ENCODE measurements around the gene PLPP1.
"Not testable (repeated sequence)": the region's sequence is repeated elsewhere in the genome, so short reads cannot be mapped to it uniquely, and the experiment has no call there.

Gene PLPP1

DNA sequence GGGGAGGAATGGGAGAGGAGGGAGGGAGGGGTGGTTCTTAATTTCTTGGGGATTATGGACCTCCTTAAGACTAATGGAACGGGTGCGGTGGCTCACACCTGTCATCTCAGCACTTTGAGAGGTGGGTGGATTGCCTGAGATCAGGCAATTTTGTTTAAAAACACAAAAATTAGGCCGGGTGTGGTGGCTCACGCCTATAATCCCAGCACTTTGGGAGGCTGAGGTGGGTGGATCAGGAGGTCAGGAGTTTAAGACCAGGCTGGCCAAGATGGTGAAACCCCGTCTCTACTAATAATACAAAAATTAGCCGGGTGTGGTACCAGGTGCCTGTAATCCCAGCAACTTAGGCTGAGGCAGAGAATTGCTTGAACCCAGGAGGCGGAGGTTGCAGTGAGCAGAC is 30.8 kb downstream of the PLPP1 start:
- not testable (repeated sequence) for DNase-seq (ENCODE audit: low spot score)

DNA sequence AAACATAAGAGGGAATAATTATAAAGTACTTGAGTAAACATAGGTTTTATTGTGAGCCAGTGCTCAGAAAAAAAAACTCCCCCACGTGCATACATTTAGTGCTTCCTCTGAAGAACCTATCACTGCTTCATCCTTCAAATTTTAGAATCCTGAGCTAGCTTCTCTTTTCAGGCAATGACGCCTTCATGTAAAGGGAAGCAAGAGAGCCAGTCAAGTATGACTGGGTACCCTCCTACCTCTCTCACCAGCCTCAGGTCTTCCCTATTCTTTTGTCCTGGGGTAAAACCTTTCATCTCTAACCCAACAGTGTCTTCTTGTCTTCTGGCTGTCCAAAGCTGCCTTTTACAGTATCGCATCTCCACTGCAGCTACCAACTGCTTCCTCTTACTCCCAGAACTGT is 32.0 kb downstream of the PLPP1 start:
- no peak for DNase-seq (ENCODE audit: low spot score)

GRCh38 chr5:55498457-55498856 is 36.3 kb downstream of the PLPP1 start:
- DNase-seq (ENCODE audit: low spot score), result no peak

DNA sequence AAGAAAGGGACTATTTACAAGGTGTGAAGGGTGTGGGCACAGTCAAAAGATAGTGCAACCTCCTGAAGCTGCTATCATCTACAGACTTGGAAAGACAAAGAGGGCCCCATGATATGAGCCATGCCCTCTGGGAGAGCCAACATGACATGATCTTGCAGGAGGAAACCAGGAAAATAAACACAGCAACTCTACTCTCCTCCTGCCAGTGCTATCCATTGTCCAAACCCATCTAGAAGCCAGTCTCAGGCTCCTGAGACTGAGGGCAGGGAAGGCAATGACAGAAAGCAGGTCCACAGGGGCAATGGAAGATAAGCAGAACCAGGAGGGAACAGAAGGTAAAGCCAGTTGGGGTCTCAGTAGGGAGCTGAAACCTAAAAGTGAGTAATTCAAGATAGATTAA is 37.1 kb downstream of the PLPP1 start:
- DNase-seq (ENCODE audit: low spot score), result no peak

DNA sequence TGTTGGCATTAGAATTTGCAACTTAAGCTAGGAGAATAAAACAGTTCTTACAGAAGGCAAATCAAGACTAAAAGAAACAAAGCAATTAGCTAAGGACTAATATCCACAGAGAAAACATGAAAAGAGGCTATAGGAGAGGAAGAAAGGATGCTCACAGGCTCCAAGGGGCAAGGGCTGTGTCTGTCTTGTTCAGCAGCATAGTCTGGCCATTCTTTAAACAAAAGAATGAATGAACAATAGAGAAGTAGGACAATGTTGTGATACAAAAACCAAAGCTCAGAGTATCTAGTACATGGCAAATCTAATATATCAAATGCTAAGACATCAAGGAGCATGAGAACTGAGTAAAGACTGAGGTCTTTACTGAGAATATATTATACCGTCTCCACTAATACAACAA is 39.5 kb downstream of the PLPP1 start:
- DNase-seq (ENCODE audit: low spot score), result no peak

GRCh38 chr5:55492449-55492848 is 42.3 kb downstream of the PLPP1 start:
- no peak for DNase-seq (ENCODE audit: low spot score)

GRCh38 chr5:55485073-55485472 is 49.7 kb downstream of the PLPP1 start:
- DNase-seq (ENCODE audit: low spot score), result no peak

GRCh38 chr5:55484531-55484930 is 50.2 kb downstream of the PLPP1 start:
- DNase-seq (ENCODE audit: low spot score), result no peak

DNA sequence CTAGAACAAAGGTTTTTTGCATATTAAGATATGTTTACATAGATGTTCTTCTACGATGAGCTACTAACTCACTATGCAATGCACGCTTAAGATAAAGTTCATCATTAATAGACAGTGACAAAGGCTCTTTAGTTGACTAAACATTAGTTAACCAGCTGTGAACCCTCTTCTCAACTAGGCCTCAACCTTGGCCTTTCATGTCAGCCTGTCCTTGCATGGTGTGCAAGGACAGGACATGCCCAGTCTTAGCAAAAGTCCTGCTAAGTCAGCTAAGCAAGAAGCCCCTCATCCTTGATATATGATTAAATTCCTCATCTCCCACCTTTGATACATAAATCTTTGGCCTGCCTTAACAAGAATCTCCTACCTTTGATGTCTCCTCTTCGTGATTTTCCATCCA is 50.9 kb downstream of the PLPP1 start:
- no peak for DNase-seq (ENCODE audit: low spot score)

DNA sequence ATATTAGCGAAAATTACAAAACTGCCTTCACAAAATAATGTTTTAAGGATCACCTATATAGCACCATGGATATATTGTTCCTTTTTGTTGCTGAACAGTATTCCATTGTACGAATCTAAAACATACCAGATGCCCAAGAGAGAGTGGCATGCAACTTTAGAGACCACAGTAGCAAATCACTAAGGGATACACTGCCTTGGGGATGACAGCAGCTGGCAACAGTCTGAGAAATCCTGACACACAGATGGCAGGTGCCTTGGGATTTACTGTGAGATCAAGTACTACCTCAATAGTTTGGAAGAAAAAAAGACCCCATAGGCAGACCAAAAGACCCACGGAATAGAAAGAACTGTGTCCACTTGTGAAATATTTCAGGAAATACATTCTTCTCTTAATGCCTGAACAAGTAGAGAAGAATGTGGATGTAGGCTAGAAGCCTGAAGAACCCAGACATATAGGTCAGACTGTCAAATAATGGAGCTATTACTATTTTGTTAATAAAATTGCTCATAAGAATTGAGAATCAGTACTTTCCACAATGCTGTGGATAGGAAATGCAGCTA is 53.4 kb downstream of the PLPP1 start:
- no peak for DNase-seq (ENCODE audit: low spot score)

DNA sequence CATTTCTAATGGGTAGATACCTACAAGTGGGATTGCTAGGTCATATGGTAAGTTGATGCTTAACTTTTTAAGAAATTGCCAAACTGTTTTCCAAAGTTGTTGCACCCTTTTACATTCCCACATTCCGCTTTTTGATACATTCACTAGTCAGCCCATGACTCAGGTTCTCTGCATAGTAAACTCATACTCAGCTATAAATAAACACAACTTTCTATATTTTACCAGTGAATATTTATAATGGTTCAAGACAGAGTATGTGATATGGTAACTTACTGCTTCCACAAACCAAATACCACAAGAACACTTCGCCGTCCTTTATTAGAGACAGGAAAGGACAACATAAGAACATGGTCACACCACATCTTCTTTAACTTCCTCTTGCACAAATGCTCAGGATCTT is 54.0 kb downstream of the PLPP1 start:
- no peak for DNase-seq (ENCODE audit: low spot score)

GRCh38 chr5:55472642-55473041 is 62.1 kb downstream of the PLPP1 start:
- DNase-seq (ENCODE audit: low spot score), result no peak

DNA sequence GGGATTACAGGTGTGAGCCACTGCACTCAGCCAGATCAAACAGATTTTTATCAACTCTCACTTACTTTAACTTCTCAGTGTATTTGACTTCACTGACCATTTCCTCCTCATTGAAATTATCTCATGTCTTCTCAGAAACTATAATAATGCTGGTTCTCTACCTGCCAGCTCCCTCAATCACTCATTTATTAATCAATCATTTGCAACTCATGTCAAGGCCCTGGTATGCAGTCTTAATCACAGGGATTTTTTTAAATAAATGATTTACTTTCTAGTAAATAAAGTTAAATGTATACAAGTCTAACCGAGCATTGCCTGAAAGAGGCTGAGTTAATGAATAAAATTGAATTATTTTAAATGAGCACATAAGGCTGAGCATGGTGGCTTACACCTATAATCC is 63.3 kb downstream of the PLPP1 start:
- no peak for DNase-seq (ENCODE audit: low spot score)

DNA sequence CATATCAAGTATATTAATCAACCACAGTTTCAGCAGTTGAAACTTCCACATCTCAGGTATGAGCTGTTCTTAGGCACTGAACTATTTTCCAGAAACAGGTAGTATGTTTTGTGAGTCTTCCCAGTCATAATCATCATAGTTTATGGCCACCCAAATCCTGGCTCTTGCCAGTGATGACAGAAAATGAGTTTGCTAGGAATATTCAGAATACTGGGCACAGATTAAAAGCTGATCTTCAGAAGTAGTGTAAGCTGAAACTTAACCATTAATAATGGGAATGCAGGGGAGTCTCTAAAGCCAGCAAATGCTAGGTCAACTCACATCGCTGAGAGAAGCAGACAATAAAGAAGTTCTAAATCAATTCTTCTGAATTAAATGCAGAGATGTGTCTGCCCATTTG is 64.5 kb downstream of the PLPP1 start:
- no peak for DNase-seq (ENCODE audit: low spot score)

GRCh38 chr5:55469839-55470238 is 64.9 kb downstream of the PLPP1 start:
- DNase-seq (ENCODE audit: low spot score), result no peak

GRCh38 chr5:55467862-55468551 is 66.8 kb downstream of the PLPP1 start:
- no peak for DNase-seq (ENCODE audit: low spot score)

DNA sequence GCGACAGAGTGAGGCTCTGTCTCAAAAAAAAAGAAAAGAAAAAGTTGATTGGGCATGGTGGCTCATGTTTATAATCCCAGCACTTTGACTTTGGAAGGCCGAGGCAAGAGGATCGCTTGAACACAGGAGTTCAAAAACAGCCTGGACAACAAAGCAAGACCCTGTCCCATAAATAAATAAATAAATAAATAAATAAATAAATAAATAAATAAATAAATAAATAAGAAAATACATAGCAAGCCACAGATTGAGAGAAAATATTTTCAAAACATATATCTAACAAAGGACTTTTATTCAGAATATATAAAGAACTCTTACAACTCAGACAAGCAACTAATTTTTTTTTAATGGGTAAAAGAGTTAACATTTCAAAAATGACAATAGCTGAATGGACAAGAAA is 71.2 kb downstream of the PLPP1 start:
- DNase-seq (ENCODE audit: low spot score), result no peak

- no peak for DNase-seq (ENCODE audit: low spot score)
Observed at GRCh38 chr5:55459572-55459971, 75.2 kb downstream of the PLPP1 start.

GRCh38 chr5:55456216-55456895 is 78.4 kb downstream of the PLPP1 start:
- no peak for DNase-seq (ENCODE audit: low spot score)

GRCh38 chr5:55454282-55454681 is 80.5 kb downstream of the PLPP1 start:
- DNase-seq (ENCODE audit: low spot score), result no peak

- no peak for DNase-seq (ENCODE audit: low spot score)
Observed at GRCh38 chr5:55453211-55453610, 81.6 kb downstream of the PLPP1 start.

- DNase-seq (ENCODE audit: low spot score), result no peak
Observed at GRCh38 chr5:55451976-55452375, 82.8 kb downstream of the PLPP1 start.

DNA sequence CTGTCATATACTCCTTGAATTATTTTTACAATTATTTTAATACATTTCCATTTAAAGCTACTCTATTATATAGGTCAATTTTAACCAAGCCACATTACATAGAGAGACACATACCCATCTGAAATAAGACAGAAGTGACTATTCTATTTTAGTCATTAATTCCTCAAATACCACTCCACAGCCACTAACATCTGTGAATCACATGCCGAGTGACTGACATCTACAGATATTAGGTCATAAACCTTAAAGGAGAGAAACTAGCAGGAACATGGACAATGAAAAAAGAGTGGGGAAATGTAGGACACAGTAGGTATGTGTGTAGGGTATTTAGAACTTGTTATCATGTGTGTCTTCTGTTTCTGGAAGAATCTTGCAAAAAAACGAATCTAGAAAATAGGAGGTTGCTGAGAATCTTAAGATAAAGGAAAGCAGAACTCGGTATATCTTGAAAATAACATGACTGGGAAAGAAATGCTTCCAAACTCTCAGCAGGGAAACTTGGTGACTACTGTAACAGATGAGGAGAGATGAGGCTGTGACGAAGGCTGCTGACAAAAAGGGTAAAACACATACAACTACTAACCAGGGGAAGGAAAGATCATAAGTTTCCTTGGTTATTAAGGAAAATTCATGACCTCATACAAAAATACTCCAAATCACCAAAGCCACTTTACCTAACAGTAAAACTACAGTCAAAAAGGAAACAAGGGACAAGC is 84.6 kb downstream of the PLPP1 start:
- no peak for DNase-seq (ENCODE audit: low spot score)

Data from CD4-positive, alpha-beta T cell treated with Interleukin-15 for 4 hours (primary cell).